ENCODE results near the gene ACTG2.

DNA sequence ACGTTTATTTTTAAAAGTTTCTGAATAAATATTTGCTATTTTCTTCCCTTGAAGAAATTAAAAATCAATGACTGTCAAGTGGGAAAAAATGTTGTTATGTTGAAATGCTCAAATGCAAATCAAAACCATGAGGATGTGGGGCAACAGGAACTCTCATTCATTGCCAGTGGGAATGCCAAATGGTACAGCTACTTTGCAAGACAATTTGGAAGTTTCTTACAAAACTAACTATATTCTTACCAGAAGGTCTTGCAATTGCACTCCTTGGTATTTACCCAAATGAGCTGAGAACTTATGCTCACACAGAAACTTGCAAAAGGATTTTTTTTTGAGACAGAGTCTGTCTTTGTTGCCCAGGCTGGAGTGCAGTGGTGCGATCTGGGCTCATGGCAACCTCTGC, 7.4 kb upstream of the ACTG2 start:
- TF ChIP-seq, protein P1, sequence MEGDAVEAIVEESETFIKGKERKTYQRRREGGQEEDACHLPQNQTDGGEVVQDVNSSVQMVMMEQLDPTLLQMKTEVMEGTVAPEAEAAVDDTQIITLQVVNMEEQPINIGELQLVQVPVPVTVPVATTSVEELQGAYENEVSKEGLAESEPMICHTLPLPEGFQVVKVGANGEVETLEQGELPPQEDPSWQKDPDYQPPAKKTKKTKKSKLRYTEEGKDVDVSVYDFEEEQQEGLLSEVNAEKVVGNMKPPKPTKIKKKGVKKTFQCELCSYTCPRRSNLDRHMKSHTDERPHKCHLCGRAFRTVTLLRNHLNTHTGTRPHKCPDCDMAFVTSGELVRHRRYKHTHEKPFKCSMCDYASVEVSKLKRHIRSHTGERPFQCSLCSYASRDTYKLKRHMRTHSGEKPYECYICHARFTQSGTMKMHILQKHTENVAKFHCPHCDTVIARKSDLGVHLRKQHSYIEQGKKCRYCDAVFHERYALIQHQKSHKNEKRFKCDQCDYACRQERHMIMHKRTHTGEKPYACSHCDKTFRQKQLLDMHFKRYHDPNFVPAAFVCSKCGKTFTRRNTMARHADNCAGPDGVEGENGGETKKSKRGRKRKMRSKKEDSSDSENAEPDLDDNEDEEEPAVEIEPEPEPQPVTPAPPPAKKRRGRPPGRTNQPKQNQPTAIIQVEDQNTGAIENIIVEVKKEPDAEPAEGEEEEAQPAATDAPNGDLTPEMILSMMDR (IDR thresholded peaks at IDR 0.05): no peak
- TF ChIP-seq EZH2 (IDR thresholded peaks at IDR 0.05; ENCODE audit: borderline replicate concordance, insufficient read depth, low read depth, low read length, poor library complexity, severe bottlenecking): no peak

All from B cell (primary cell).